ENCODE data around the gene SCP2.

SCP2 gene

GRCh38 chr1:52927212-52928014 lies at the start of gene SCP2:
Gene SCP2, plus strand, starts transcription at chr1:52927276. Its CDS starts 121 bp downstream, at chr1:52927397.
- DNase-seq (ENCODE audit: low spot score), result peak; percentile 24

GRCh38 chr1:52877554-52877953 lies 49.5 kb upstream of the SCP2 start:
- DNase-seq (ENCODE audit: low spot score), result no peak

GRCh38 chr1:52880206-52880605 lies 46.9 kb upstream of the SCP2 start:
- DNase-seq (ENCODE audit: low spot score), result no peak

GRCh38 chr1:52887483-52887882 lies 39.6 kb upstream of the SCP2 start:
- no peak for DNase-seq (ENCODE audit: low spot score)

- DNase-seq (ENCODE audit: low spot score), result no peak
Measured at GRCh38 chr1:52892424-52893215, 34.5 kb upstream of the SCP2 start.

- DNase-seq (ENCODE audit: low spot score), result no peak
Measured at GRCh38 chr1:52899445-52899894, 27.6 kb upstream of the SCP2 start.

GRCh38 chr1:52900402-52900801 lies 26.7 kb upstream of the SCP2 start:
- no peak for DNase-seq (ENCODE audit: low spot score)

- no peak for DNase-seq (ENCODE audit: low spot score)
Measured at GRCh38 chr1:52901384-52901783, 25.7 kb upstream of the SCP2 start.

GRCh38 chr1:52904208-52904926 lies 22.7 kb upstream of the SCP2 start:
- DNase-seq (ENCODE audit: low spot score), result no peak

GRCh38 chr1:52904927-52905698 lies 22.0 kb upstream of the SCP2 start:
- DNase-seq (ENCODE audit: low spot score), result no peak

- DNase-seq (ENCODE audit: low spot score), result no peak
Measured at GRCh38 chr1:52906135-52906603, 20.9 kb upstream of the SCP2 start.

- DNase-seq (ENCODE audit: low spot score), result no peak
Measured at GRCh38 chr1:52907068-52907811, 19.8 kb upstream of the SCP2 start.

GRCh38 chr1:52907812-52908153 lies 19.3 kb upstream of the SCP2 start:
- no peak for DNase-seq (ENCODE audit: low spot score)

- DNase-seq (ENCODE audit: low spot score), result no peak
Measured at GRCh38 chr1:52911541-52911940, 15.5 kb upstream of the SCP2 start.

GRCh38 chr1:52913014-52913413 lies 14.1 kb upstream of the SCP2 start:
- DNase-seq (ENCODE audit: low spot score), result no peak

GRCh38 chr1:52913537-52913936 lies 13.5 kb upstream of the SCP2 start:
- no peak for DNase-seq (ENCODE audit: low spot score)

GRCh38 chr1:52914463-52914862 lies 12.6 kb upstream of the SCP2 start:
- no peak for DNase-seq (ENCODE audit: low spot score)

- no peak for DNase-seq (ENCODE audit: low spot score)
Measured at GRCh38 chr1:52915211-52915854, 11.7 kb upstream of the SCP2 start.

GRCh38 chr1:52915855-52916220 lies 11.2 kb upstream of the SCP2 start:
- no peak for DNase-seq (ENCODE audit: low spot score)

GRCh38 chr1:52916241-52916975 lies 10.7 kb upstream of the SCP2 start:
- no peak for DNase-seq (ENCODE audit: low spot score)

Measured in hematopoietic multipotent progenitor cell treated with erythropoietin and hydrocortisone succinate and interleukin-3 and kit ligand, for 15 days (in vitro differentiated cells).